SK-N-SH treated with all-trans-retinoic acid at 6 μM for 48 hours (cell line): ENCODE data around the gene RXRA.

Experiments used
- CREB5 ChIP-seq: fragments of 250-450 bp; sonication (Bioruptor Pico); IDR thresholded peaks from 2 replicates; pipeline ENCODE4 v1.5.1; 2020; ENCODE audit warnings: low read depth, mild to moderate bottlenecking, moderate library complexity
- CSDC2 ChIP-seq: fragments of 250-450 bp; sonication (Bioruptor Pico); IDR thresholded peaks from 2 replicates; pipeline ENCODE4 v1.5.0; 2020; ENCODE audit warnings: mild to moderate bottlenecking, moderate library complexity
- GLIS3 ChIP-seq: fragments of 250-450 bp; sonication (Bioruptor Pico); IDR thresholded peaks from 2 replicates; pipeline ENCODE4 v1.5.0; 2020; ENCODE audit warnings: mild to moderate bottlenecking, moderate library complexity
- PATZ1 ChIP-seq: fragments of 250-450 bp; sonication (Bioruptor Pico); IDR thresholded peaks from 2 replicates; pipeline ENCODE4 v1.8.0; 2020; ENCODE audit warnings: mild to moderate bottlenecking, moderate library complexity, borderline replicate concordance
- RARB ChIP-seq: fragments of 250-450 bp; sonication (Bioruptor Pico); IDR thresholded peaks from 2 replicates; pipeline ENCODE4 v1.8.0; 2021; ENCODE audit warnings: mild to moderate bottlenecking, moderate library complexity
- SNAI2 ChIP-seq: fragments of 250-450 bp; sonication (Bioruptor Pico); IDR thresholded peaks from 2 replicates; pipeline ENCODE4 v1.5.0; 2020; ENCODE audit warnings: mild to moderate bottlenecking, moderate library complexity
- TCF4 ChIP-seq: fragments of 250-450 bp; sonication (Bioruptor Pico); IDR thresholded peaks from 2 replicates; pipeline ENCODE4 v1.8.0; 2021; ENCODE audit warnings: mild to moderate bottlenecking, moderate library complexity, borderline replicate concordance
- TSHZ2 ChIP-seq: fragments of 250-450 bp; sonication (Bioruptor Pico); IDR thresholded peaks from 2 replicates; pipeline ENCODE4 v1.5.0; 2020; ENCODE audit warnings: mild to moderate bottlenecking, moderate library complexity
- ZFP3 ChIP-seq: fragments of 250-450 bp; sonication (Bioruptor Pico); IDR thresholded peaks from 2 replicates; pipeline ENCODE4 v1.5.0; 2020; ENCODE audit warnings: mild to moderate bottlenecking, moderate library complexity
- ZFP30 ChIP-seq: fragments of 450-650 bp; formaldehyde crosslinking; IDR thresholded peaks from 2 replicates; pipeline ENCODE4 v1.5.0; 2022; ENCODE audit warnings: mild to moderate bottlenecking, moderate library complexity
- ZNF565 ChIP-seq: fragments of 450-650 bp; formaldehyde crosslinking; conservative IDR thresholded peaks from 2 replicates; pipeline ENCODE4 v1.5.0; 2020; ENCODE audit warnings: low read depth, mild to moderate bottlenecking, moderate library complexity
- ZNF70 ChIP-seq: fragments of 450-650 bp; formaldehyde crosslinking; IDR thresholded peaks from 2 replicates; pipeline ENCODE4 v1.5.0; 2020; ENCODE audit warnings: mild to moderate bottlenecking, moderate library complexity
- TF ChIP-seq, protein P1 (sequence below): fragments of 250-450 bp; sonication (Bioruptor Pico); IDR thresholded peaks from 2 replicates; pipeline ENCODE4 v1.5.1; 2021; ENCODE audit warnings: mild to moderate bottlenecking, moderate library complexity

DNA sequence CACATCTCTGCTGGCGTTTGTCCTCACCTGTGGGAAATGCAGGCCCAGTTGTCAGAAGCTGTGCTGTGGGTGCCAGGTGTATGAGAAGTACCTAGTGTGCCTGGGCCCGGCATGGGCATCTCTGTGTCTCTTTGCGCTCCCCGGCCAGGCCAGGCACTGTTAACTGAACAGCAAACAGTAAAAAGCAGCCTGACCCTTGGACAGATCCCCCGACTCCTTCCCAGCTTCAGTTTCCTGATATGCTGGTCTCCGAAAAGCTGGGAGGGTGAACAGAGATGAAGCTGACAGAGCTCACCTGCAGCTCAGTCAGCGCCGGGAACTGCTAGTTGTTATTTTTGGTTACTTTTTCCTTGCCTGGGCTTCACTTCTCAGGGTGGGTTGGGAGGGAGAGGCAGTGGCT, 28.9 kb downstream of the RXRA start:
- TF ChIP-seq SNAI2 (no peak), PATZ1 (CRISPR knock-in tag) (no peak), TCF4 (no peak), TSHZ2 (CRISPR knock-in tag) (no peak), CREB5 (CRISPR knock-in tag) (no peak), CSDC2 (CRISPR knock-in tag) (no peak), RARB (no peak), ZFP30 (CRISPR knock-in tag) (no peak), ZFP3 (CRISPR knock-in tag) (no peak), ZNF70 (CRISPR knock-in tag) (no peak), GLIS3 (CRISPR knock-in tag) (no peak), ZNF565 (CRISPR knock-in tag) (no peak)
- TF ChIP-seq, protein P1, sequence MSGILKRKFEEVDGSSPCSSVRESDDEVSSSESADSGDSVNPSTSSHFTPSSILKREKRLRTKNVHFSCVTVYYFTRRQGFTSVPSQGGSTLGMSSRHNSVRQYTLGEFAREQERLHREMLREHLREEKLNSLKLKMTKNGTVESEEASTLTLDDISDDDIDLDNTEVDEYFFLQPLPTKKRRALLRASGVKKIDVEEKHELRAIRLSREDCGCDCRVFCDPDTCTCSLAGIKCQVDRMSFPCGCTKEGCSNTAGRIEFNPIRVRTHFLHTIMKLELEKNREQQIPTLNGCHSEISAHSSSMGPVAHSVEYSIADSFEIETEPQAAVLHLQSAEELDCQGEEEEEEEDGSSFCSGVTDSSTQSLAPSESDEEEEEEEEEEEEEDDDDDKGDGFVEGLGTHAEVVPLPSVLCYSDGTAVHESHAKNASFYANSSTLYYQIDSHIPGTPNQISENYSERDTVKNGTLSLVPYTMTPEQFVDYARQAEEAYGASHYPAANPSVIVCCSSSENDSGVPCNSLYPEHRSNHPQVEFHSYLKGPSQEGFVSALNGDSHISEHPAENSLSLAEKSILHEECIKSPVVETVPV, result no peak
